ENCODE results near the gene ERC2. TPM values are rescaled to one million over a fixed set of nuclear protein-coding genes. Genes with fewer than 3 reads are reported as not detected.

ERC2 gene
- total and polyA plus RNA-seq, 2 donors (not counting 3 experiments of a cell fraction or from before 2014, with no cell fraction given): 5.6 to 15.5 TPM

GRCh38 chr3:55765906-55766701 is 702.2 kb downstream of the ERC2 start:
- Histone ChIP-seq H3K9me1 (replicated peaks; ENCODE audit: control insufficient read depth, extremely low read depth, insufficient read depth, low read length) (no peaks in the 10 kb centered on the region), H3K79me2 (ENCODE audit: control insufficient read depth, insufficient read depth, low read length) (no peaks in the 10 kb centered on the region), H3K27ac (ENCODE audit: insufficient read depth, low read depth, low read length) (no peak overlapping the region), H3K9ac (replicated peaks; ENCODE audit: extremely low read depth, insufficient read depth, low read length) (no peak overlapping the region), H3K9me3 (replicated peaks; ENCODE audit: control insufficient read depth, insufficient read depth, low read length) (no peaks in the 10 kb centered on the region), H4K20me1 (replicated peaks; ENCODE audit: control insufficient read depth, extremely low read depth, insufficient read depth, low read length) (no peaks in the 10 kb centered on the region), H3K36me3 (ENCODE audit: control insufficient read depth in 2 of 2, extremely low read depth in 1 of 2, insufficient read depth in 2 of 2, low read length in 2 of 2) (no peaks in the 10 kb centered on the region), H3K27me3 (ENCODE audit: control insufficient read depth in 2 of 2, insufficient read depth in 2 of 2, low read length in 2 of 2) (no peaks in the 10 kb centered on the region), H3K4me3 (replicated peaks in 1 of 3; ENCODE audit: insufficient read depth in 1 of 3, low read depth in 1 of 3, low read length in 3 of 3) (no peak overlapping the region), H3K4me1 (ENCODE audit: control insufficient read depth, extremely low read depth, insufficient read depth, low read length) (no peaks in the 10 kb centered on the region), H2AFZ (ENCODE audit: low read depth, low read length) (no peak overlapping the region), H3K4me2 (ENCODE audit: insufficient read depth, low read length) (no peak overlapping the region)
- ChIA-PET POLR2A (no interaction called here), CTCF (no interaction called here)
- intact Hi-C loops (cut with micrococcal nuclease): no loop called here
- dilution Hi-C loops (cut with MboI; ENCODE audit: extremely low pct_ligation_motif_present, low sequenced_read_pairs): no loop called here
- FAIRE-seq: peak; percentile 26
- no TSS peak for BruUV-seq (replicated peaks)
- TF ChIP-seq GATA2 (IDR thresholded peaks at IDR 0.05; ENCODE audit: insufficient read depth, insufficient read length, low read depth, low read length) (no peak), POLR2AphosphoS5 (IDR thresholded peaks at IDR 0.05; ENCODE audit: insufficient read depth, low read depth, low read length) (no peak), MYC (IDR thresholded peaks at IDR 0.05; ENCODE audit: low read depth, low read length) (no peak), POLR2A (IDR thresholded peaks at IDR 0.05; ENCODE audit: low read depth, low read length) (no peak), CTCF (IDR thresholded peaks at IDR 0.05; ENCODE audit: extremely low read depth in 1 of 2, insufficient read depth in 1 of 2, low read depth in 1 of 2, low read length in 2 of 2) (no peak), EZH2 (IDR thresholded peaks at IDR 0.05; ENCODE audit: borderline replicate concordance, low read depth, low read length, severe bottlenecking) (no peak), JUN (IDR thresholded peaks at IDR 0.05; ENCODE audit: borderline replicate concordance, insufficient read depth, insufficient read length, low read depth) (no peak), FOS (IDR thresholded peaks at IDR 0.05; ENCODE audit: borderline replicate concordance, insufficient read depth, low read length) (no peak)
- TF ChIP-seq, protein P1, sequence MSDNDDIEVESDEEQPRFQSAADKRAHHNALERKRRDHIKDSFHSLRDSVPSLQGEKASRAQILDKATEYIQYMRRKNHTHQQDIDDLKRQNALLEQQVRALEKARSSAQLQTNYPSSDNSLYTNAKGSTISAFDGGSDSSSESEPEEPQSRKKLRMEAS (IDR thresholded peaks at IDR 0.05; ENCODE audit: insufficient read depth, insufficient read length): no peak
- DNase-seq (ENCODE audit: low read depth, low spot score): no peak
